Fibroblast of mammary gland (primary cell): Measurements from ENCODE around the gene MUC6.
A peak's percentile ranks its signal among the peaks of the same experiment; 100 is the strongest.

Experiments
- DNase-seq: peaks from one replicate; pipeline ENCODE4 v3.0.0-alpha.2; 2010; ENCODE audit warnings: low read depth
- H3K4me3 ChIP-seq: 2 replicates; pipeline ENCODE4 v1.5.1; 2011; ENCODE audit warnings: low read depth, mild to moderate bottlenecking, low read length, moderate library complexity; ENCODE audit not compliant: control insufficient read depth
- TF ChIP-seq, protein P1 (sequence below): conservative IDR thresholded peaks from 2 replicates; pipeline ENCODE4 v1.5.1; 2011; ENCODE audit warnings: low read depth, low read length, inconsistent platforms; ENCODE audit not compliant: control insufficient read depth, insufficient read depth

The MUC6 gene

DNA sequence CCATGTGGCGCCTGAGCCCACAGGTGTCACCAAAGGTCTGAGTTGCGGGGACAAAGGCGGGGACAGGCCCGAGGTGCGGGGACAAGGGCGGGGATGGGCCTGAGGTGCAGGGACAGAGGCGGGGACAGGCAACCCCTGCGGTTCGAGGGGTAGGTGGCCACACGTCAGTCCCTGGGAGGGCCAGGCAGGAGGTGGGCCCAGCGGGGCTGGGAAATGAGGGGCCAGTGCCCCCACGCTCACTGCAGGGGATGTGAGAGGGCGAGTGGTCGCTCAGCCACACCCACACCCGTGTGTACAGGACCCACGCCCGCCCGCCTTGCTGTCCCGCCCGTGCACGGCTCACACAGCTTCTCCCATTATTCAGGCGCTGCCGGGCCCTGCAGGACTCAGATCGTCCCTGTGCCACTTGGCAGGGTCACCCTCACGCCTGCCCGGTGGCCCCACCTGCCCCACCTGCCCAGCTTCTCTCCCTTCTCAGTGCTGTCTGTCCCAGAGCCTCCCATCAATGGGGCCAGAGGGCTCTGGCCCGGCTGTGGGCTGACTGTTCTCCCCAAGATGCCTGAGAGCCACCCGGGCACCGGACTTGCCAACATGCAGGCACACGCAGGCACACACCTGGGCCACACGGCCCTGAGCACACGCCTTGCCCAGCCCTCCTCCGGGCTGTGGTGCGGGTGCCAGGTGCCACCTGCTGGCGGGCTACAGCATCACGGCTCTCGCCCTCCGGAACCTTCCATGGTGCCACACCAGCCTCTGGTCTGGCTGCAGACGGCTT, 14.2 kb upstream of the MUC6 start:
- TF ChIP-seq, protein P1, sequence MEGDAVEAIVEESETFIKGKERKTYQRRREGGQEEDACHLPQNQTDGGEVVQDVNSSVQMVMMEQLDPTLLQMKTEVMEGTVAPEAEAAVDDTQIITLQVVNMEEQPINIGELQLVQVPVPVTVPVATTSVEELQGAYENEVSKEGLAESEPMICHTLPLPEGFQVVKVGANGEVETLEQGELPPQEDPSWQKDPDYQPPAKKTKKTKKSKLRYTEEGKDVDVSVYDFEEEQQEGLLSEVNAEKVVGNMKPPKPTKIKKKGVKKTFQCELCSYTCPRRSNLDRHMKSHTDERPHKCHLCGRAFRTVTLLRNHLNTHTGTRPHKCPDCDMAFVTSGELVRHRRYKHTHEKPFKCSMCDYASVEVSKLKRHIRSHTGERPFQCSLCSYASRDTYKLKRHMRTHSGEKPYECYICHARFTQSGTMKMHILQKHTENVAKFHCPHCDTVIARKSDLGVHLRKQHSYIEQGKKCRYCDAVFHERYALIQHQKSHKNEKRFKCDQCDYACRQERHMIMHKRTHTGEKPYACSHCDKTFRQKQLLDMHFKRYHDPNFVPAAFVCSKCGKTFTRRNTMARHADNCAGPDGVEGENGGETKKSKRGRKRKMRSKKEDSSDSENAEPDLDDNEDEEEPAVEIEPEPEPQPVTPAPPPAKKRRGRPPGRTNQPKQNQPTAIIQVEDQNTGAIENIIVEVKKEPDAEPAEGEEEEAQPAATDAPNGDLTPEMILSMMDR = peak; percentile 77
- DNase-seq = peak; percentile 42
- H3K4me3 ChIP-seq = no peak overlapping the region

DNA sequence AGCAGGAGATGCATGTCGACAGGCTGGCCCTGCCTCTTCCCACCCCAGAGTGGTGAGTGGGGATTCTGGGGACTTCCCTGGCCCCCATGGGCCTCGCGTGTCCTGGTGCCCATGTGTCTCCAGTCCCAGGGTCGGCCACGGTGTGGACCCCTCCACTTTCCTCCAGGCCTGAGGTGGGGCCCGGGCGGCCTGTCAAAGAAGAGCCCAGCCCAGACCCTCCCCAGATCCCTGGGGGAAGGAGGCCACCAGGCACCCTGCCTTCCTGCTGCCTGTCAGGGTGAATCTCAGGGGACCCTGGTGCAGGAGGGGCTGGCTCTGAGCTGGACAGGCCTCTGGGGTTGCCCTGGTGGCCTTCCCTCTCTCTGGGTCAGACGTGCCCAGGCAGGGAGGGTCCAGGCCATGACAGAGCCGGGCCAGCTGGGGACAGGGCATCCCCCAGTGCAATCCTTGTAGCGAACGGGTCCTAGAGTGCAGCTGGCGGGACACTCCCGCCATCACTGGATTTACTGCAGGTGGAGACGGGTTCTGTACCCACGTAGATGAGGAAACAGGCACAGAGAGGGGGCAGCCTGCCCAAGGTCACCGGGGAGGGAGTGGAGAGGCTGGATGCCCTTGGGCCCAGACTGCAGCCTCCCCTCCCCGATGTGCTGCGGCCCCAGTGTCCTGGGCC, 13.5 kb upstream of the MUC6 start:
- no peak for DNase-seq
- no peak overlapping the region for H3K4me3 ChIP-seq
- TF ChIP-seq, protein P1 = no peak

DNA sequence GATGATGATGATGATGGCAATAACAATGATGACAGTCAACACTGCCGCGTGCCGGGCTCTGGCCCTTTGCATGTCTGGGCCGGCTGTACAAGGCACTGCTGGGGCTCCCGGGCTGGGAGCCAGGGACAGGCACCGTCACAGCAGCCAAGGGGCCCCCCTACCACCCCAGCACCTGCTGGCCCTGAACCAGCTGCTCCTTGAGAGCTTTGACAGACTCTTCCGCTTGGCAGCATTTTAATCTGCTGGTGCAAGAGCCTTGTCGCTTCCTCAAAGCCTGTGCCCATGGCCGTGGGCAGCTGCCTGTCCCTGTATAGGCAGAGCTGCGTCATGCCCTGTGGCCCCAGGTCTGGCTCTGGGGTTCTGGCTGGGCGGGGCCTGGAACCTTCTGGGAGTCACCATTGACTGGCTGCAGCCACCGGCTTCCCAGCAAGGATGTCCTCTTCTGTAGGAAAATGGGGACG, 12.9 kb upstream of the MUC6 start:
- TF ChIP-seq, protein P1 = no peak

DNA sequence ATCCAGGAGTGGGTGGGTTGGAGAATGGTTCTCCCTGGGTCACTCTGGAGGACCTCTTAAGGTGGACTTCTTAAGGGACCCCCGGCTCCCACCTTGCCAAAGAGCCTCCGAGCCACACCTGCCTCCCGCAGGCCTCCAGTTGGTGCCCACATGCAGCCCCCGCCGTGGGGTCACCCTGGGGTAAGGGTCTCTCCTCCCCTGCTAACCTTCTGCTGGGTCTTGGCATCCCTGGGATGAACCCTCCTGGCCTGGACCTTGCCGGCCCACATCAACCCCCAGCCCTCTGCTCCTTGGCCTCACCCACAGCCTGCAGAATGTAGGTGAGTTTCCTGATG, 12.5 kb upstream of the MUC6 start:
- TF ChIP-seq, protein P1 = no peak
- no peak for DNase-seq
- no peak overlapping the region for H3K4me3 ChIP-seq

More for the DNA sequence above, 12.9 kb upstream of the MUC6 start:
- no peak for DNase-seq
- no peak overlapping the region for H3K4me3 ChIP-seq

DNA sequence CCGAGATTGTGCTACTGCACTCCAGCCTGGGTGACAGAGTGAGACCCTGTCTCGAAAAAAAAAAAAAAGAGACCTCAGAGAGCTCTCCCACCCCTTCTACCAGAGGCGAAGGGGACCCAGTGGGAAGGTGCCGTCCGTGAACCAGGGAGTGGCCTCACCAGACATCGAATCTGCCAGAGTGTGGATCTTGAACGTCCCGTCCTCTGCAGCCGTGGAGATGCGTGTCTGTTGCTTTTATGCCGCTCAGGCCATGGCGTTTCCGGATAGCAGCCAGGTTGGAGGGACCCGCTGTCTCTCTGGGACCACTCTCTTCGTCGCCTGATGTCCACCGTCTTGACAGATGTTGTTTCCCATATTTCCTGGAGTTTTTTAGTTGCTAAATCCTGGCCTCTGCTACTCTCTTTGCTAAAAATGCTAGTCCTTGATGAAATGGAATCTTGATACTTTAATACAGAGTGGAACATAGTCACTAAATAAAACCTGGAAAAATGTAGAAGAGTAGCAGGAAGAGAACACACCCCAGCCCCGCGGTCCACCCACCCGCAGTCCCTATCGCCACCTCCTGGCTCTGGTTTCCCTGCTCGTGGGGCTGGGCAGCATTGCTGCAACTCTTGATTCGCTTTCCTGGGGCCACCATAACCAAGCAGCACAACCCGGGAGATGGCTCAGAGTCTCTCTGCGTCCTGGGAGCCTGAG, 12.0 kb upstream of the MUC6 start:
- no peak overlapping the region for H3K4me3 ChIP-seq
- TF ChIP-seq, protein P1 = no peak
- DNase-seq = no peak

DNA sequence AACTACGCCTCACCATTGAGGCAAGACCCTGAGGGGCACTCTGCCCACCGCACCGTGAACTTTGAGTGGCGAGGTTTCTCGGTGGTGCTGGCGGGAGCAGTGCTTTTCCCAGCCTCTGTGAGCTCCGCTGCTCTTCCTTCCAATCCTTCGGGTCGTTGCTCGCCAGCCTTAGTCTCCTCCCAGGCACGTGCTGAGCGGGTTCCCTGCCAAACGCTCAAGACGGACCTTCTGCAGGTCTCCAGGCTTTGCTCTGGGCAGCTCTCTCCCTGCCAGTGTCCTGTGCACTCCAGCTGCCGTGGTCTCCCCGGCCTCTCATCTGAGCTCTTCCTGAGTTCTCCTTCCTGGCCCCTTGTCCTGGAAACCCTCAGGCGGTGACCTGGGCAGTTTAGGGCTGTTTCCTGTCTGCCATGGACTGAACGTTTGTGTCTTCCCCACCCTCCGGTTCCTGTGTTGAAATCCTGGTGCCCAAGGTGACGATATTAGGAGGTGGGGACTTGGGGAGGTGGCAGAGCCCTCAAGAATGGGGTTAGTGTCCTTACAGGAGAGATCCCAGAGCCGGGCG, 11.2 kb upstream of the MUC6 start:
- no peak for DNase-seq
- TF ChIP-seq, protein P1 = no peak
- H3K4me3 ChIP-seq = no peak overlapping the region
